GM18526 (cell line): ENCODE measurements around the gene CHMP2A.

Source experiments
- POLR2A ChIP-seq: IDR thresholded peaks from 3 replicates; pipeline ENCODE4 v1.6.1; 2011; ENCODE audit not compliant: insufficient read length; ENCODE audit errors: extremely low read depth

Gene CHMP2A

DNA sequence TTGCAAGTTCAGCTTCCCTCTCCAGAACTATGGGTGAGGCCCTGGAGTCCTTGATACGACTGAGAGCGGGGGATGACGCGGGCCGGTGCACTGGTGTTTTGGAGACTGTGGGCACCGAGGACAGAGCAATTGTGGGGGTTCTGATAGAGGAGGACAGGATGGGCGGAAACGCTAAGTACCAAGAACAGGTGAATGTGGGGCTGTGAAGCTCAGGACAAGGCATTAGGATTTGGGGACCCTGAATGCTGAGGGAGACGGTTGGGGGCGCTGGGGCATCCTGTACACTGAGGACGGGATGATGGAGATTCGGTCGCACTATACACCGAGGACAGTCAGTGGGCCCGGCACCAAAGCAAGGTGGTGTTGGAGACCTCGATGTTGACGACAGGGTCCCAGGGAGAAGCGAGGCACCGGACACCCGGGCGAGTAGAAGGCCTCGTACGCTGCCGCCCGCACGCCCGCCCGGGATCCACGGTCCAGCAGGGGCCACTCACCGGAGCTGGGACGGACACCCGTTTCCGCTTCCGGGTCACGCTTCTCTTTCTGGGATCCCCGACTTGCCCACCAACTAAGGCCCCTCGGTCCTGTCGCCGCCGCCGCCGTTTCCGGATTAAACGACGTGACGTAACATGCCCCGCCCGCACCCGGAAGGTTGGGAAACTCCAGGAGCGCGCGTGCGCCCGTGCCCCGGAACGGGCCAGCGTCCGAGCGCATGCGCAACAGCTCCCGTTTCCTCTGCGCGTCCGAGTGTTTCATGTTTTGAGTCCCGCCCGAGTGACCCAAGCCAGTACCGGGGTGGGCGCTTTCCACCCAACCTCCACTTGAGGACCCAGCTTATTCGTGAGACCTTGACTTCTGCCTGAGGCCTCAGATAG is at the start of gene CHMP2A:
CHMP2A (minus strand) TSS at position 612 of the 875 bp plus-strand sequence. CDS start 893 bp downstream, outside the sequence.
- peak; percentile 80 for TF ChIP-seq POLR2A

DNA sequence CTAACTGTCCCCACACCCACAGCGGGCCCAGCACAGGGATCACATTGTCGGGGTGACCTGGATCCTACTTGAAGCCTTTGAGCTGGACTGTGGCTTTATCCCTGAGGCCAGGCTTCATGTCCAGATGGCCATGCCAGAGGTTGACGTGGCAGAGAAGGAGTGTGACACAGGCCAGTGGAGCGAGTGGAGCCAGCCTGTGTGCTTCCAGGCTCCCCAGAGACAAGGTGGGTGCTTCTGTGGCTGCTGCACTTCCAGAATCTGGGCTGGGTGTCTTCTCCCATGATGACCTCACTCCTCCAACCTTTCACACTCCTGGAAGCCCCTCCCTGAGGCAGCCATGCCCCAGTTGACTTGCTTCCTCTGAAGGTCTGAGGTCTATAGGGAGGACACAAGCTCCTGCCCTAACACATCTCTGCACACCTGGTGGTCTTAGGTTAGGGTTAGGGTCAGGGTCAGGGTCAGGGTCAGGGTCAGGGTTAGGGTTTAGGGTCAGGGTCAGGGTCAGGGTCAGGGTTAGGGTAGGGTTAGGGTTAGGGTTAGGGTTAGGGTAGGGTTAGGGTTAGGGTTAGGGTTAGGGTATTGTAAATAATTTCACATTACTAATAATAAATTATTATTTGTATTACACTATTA is 31.3 kb upstream of the CHMP2A start:
- no peak for TF ChIP-seq POLR2A

DNA sequence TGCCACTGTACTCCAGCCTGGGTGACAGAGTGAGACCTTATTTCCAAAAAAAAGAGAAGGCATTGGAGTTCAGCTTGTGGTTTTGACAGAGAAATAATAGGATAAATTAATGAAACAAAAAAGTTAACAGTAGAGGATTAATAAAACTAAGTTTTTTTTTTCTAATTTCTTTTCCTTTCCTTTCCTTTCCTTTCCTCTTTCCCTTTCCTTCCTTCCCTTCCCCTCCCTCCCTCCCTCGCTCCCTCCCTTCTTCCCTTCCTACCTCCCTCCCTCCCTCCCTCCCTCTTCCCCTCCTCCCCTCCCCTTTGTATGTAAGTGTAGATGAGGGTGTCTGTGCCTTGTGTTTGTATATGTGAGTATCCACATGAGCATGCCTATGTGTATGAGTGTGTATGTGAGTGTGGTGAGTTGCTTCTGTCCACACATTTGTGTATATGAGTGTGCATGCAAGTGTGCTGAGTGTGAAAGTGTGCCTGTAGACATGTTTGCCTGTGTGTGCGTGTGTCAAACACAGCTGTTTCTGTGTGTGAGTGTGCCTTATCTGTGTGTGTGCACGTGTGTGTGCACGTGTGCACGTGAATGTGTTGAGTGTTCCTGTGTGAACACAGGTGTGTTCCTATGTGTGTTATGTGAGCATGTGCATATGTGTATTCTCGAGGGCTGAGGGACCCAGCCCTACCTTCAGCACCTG is 30.7 kb upstream of the CHMP2A start:
- TF ChIP-seq POLR2A, result no peak

DNA sequence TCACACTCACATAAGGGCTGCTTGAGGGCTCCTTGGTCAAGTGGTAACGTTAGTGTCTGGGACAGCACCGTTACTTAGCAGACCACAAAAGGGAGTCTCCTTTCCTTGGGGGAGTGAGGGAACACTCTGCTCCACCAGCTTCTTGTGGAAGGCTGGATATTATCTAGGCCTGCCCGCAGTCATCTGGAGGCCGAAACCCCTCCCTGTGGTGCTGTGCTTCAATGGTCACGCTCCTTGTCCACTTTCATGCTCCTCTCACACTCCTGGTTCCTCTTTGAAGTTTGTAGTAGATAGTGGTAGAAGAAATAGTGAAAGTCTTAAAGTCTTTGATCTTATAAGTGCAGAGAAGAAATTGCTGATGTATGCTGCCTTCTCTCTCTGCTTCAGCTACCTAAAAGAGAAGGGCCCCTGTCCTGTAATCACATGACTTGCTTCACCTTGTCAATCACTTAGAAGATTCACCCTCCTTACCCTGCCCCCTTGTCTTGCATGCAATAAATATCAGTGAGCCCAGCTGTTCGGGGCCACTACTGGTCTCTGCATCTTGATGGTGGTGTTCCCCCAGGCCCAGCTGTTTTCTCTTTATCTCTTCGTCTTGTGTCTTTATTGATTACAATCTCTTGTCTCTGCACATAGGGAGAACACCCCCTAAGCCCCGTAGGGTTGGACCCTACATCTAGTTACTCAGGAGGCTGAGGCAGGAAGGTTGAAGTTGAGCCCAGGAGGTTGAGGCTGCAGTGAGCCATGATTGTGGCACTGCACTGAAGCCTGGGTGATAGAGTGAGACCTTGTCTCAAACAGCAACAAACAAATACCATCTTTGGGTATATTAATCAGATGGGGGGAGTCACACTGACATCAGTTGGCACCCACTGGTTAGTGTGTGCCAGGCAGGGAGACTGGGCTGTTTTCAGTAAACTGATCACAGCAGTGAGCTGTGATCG is 29.9 kb upstream of the CHMP2A start:
- TF ChIP-seq POLR2A, result no peak

DNA sequence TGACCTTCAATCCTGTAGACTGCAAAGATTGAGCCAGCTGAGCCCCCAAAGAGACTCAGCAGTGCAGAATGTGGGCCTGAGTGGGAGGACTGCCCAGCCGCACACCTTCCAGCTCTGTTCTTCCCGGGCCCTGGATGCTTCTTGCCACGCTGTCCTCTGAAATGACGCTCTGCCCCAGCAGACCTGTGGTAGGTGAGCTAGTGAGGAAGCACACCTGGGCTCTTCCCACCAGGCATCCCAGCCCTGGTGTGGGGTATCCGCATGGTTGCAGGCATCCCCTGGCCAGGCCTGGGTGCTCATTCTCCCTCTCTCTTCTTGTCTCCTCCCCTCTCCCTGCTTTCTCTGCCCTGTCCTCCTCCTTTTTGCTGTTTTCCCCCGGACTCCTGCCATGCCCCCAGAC is 28.1 kb upstream of the CHMP2A start:
- no peak for TF ChIP-seq POLR2A

DNA sequence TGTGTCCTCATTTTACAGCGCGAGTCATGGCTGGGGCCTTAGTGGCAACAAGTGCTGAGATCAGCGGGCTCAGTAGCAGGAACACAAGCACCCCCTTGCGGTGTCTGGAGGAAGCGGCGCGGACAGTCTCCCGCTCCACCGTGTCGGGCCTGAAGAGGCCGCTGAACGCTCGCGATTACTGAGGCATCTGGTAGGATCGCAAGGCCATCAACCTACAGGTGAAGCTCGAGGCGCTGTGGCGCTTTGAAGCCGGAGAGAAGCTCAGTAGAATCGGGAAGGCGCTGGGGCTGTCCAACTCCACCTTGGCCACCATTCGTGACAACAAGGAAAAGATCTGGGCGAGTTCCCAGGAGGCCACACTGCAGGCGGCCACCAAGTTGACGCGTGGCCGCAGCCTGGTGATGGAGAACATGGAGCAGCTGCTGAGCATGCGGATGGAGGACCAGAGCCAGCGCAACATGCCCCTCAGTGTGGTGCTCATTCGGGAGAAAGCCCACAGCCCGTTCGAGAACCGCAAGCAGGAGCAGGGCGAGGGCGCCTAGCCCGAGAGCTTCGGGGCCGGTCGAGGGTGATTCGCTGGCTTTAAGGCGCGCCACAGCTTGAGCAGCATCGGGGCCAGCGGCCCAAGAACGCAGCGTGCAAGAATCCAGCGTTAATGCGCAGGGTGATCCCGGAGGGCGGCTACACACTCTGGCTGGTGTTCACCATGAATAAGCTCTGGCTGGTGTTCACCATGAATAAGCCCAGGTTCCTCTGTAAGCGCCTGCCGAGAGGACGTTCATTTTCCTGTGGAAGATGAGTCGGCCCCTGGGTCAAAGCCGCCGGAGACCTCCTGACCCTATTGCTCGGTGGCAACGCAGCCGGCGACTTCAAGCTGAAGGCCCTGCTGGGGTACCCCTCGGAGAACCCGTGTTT is 26.6 kb upstream of the CHMP2A start:
- TF ChIP-seq POLR2A, result no peak

DNA sequence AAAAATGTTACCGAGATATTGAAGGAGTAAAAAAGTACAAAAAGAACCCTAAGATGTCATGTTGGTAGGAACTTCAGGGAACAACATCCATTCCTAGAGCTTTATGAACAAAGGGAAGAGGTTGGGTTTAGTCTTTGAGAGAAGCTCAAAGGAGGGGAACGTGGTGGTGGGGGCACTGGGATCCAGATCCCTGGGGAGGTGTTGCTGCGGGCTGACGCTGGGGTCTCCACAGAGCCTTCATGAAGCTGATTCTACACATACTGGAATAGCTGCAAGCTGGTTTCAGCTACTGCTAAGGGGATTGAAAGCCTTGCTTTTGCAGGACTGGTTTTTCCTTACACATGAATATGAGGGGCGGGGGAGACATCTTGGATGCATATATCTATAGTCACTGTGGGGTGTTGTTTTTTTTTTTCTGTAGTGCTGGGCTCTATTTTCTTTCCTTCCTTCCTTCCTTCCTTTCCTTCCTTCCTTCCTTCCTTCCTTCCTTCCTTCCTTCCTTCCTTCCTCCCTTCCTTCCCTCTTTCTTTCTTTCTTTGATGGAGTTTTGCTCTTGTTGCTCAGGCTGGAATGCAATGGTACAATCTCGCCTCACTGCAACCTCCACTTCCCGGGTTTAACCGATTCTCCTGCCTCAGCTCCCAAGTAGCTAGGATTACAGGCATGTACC is 24.7 kb upstream of the CHMP2A start:
- TF ChIP-seq POLR2A, result no peak

DNA sequence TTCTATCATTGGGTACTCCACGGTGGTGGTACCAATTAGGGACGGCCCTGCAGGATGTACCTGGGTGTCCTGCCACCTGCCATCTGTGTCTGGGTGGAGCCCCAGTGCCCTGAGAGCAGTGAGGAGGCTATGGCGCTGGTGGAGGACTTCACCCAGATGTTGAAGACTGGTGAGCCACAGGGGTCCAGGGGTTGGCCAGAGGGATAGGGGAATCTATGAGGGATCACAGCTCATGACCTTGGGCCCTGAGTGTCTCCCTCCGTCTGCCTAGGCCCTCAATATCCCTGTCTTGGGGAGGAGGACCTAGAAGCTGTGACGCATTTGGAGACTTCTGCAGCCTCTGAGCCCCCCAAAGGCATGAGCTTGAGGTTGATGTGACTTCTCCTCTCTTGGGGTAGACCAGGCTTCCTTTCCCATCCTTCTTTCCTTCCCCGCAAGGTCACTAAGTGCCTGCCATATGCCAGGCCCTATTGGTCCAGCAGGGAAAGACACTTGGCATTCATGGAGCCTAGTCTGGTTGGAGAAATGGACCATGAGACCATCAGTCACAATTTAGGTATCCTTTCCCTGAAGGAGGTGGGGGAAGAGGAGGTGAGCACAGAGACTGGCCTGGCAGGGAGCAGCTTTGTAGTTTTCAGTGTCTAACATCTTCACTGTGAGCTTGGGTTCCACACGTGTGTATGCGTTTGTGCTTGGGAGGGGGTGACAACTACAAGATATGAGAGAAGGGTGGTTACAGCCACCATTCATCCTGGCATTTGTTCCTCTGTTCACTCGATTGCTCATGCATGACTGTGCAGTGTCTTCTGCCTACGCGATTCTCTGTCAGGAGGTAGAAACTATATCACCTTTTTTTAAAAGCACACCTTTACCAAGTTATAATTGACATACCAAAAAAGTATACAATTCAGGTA is 23.4 kb upstream of the CHMP2A start:
- no peak for TF ChIP-seq POLR2A

DNA sequence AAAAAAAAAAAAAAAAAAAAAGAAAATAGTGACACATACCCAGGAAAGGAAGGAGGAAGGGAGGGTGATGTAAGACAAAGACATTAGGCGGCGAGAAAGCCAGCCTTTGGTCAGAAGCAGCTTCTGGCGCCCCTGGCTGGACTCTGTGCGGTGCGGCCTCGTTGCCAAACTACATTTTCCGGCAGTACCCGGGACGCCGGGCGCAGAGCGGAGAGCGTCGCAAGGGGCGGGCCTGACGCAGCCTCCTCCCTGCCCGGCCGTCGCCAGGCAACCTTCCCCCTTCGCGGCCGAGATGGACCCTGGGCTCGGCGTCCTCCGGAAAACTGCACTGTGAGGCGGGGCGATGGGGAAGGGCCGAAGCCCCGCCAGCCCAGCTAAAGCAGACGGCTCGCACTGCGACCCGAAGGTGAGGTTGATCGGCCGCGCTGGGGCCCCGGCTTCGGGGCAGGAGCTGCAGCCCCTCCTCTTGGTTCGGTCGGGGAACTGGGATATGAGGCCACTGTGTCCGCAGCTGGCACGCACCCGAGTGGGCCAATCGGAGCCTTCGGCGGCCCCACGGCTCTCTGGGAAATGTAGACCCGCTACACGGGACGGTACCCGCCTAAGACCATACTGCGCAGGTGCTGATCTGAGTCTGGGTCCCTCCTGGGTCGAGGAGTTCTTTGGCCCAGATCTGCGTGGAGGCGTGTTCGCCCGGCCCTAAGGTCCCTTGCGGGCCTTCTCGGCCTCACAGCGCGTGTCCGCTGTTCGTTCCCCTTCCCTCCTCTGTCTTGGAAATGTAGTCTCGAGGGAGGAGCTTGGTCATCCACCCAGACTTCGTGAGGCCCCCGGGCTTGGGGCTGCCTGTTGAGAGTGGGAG is 20.5 kb upstream of the CHMP2A start:
- peak; percentile 80 for TF ChIP-seq POLR2A

DNA sequence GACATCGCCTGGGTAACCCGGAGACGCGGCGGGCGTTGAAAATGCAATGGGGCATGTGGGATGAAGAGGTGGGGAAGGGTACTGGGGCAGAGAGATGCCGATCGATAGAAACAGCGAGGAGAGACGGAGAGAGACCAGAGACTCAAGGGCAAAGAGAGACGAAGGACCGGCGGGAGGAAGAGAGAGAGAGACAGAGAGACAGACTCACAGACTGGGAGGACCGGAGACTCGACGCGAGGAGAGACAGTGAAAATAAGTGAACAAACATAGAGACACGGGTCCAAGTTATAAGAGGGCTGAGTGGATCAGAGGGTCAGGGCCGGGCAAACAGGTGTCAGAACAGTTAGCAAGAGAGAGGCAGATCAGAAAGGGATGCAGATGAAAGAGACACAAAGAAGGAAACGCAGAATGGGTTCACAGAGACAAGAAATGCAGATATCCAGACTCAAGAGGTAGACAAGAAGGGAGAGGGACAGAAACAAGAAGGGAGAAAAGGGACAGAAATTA is 18.8 kb upstream of the CHMP2A start:
- TF ChIP-seq POLR2A, result no peak
